H9 (cell line): Measurements from ENCODE around the gene LDB2. TPM values are rescaled to one million over a fixed set of nuclear protein-coding genes. Genes with fewer than 3 reads are reported as not detected.

Source experiments
- DNase-seq: peaks from one replicate; pipeline ENCODE4 v3.0.0-alpha.2; 2017
- H2AFZ ChIP-seq: one replicate; pipeline ENCODE4 v1.6.1; 2013; ENCODE audit warnings: mild to moderate bottlenecking, low read length, control low read depth, moderate library complexity
- H2AK5ac ChIP-seq: 2 replicates; pipeline ENCODE4 v1.6.1; 2013; ENCODE audit warnings: low read length, control low read depth, mixed read lengths; ENCODE audit not compliant: insufficient read length
- H2BK120ac ChIP-seq: one replicate; pipeline ENCODE4 v1.6.1; 2013; ENCODE audit warnings: low read depth, mild to moderate bottlenecking, low read length, control low read depth, inconsistent platforms; ENCODE audit not compliant: poor library complexity, severe bottlenecking
- H2BK12ac ChIP-seq: 2 replicates; pipeline ENCODE4 v1.6.1; 2013; ENCODE audit warnings: low read length, control low read depth, mixed read lengths, low read depth; ENCODE audit not compliant: insufficient read length
- H2BK15ac ChIP-seq: 2 replicates; pipeline ENCODE4 v1.6.1; 2013; ENCODE audit warnings: low read depth, low read length, control low read depth
- H2BK20ac ChIP-seq: one replicate; pipeline ENCODE4 v1.6.1; 2013; ENCODE audit warnings: low read depth, mild to moderate bottlenecking, low read length, control low read depth, inconsistent platforms; ENCODE audit not compliant: poor library complexity, severe bottlenecking
- H2BK5ac ChIP-seq: 2 replicates; pipeline ENCODE4 v1.6.1; 2013; ENCODE audit warnings: low read length, control low read depth, mixed read lengths; ENCODE audit not compliant: insufficient read length
- H3K14ac ChIP-seq: 2 replicates; pipeline ENCODE4 v1.6.1; 2013; ENCODE audit warnings: low read length, control low read depth; ENCODE audit not compliant: insufficient read depth
- H3K18ac ChIP-seq: 2 replicates; pipeline ENCODE4 v1.6.1; 2013; ENCODE audit warnings: low read depth, mild to moderate bottlenecking, mixed read lengths, low read length, control low read depth; ENCODE audit not compliant: insufficient read length
- H3K23ac ChIP-seq: 2 replicates; pipeline ENCODE4 v1.6.1; 2013; ENCODE audit warnings: low read length, control low read depth, mixed read lengths, low read depth; ENCODE audit not compliant: insufficient read length
- H3K23me2 ChIP-seq: 2 replicates; pipeline ENCODE4 v1.6.1; 2013; ENCODE audit warnings: low read depth, mild to moderate bottlenecking, mixed read lengths, low read length, control low read depth; ENCODE audit not compliant: insufficient read length, poor library complexity, severe bottlenecking
- H3K27ac ChIP-seq: 2 replicates; pipeline ENCODE4 v1.5.1; 2013; ENCODE audit warnings: low read length, control low read depth, mixed read lengths, low read depth; ENCODE audit not compliant: insufficient read length
- H3K27me3 ChIP-seq: 2 replicates; pipeline ENCODE4 v1.6.1; 2013; ENCODE audit warnings: low read length, control low read depth, inconsistent platforms; ENCODE audit not compliant: insufficient read depth
- H3K4ac ChIP-seq: 2 replicates; pipeline ENCODE4 v1.6.1; 2013; ENCODE audit warnings: low read depth, mild to moderate bottlenecking, control low read depth, inconsistent platforms, low read length, moderate library complexity
- H3K4me1 ChIP-seq: 2 replicates; pipeline ENCODE4 v1.6.1; 2013; ENCODE audit warnings: low read length, control low read depth, inconsistent platforms; ENCODE audit not compliant: insufficient read depth
- H3K4me2 ChIP-seq: 2 replicates; pipeline ENCODE4 v1.6.1; 2013; ENCODE audit warnings: low read length, control low read depth, mixed read lengths; ENCODE audit not compliant: insufficient read length, insufficient read depth
- H3K56ac ChIP-seq: 2 replicates; pipeline ENCODE4 v1.6.1; 2013; ENCODE audit warnings: low read depth, mild to moderate bottlenecking, mixed read lengths, low read length, control low read depth; ENCODE audit not compliant: insufficient read length
- H3K79me1 ChIP-seq: 2 replicates; pipeline ENCODE4 v1.6.1; 2013; ENCODE audit warnings: low read depth, mild to moderate bottlenecking, moderate library complexity, low read length, control low read depth, inconsistent platforms; ENCODE audit not compliant: insufficient read depth, poor library complexity, severe bottlenecking
- H3K79me2 ChIP-seq: 2 replicates; pipeline ENCODE4 v1.6.1; 2013; ENCODE audit warnings: low read length, control low read depth, inconsistent platforms; ENCODE audit not compliant: insufficient read depth
- H3K9ac ChIP-seq: 2 replicates; pipeline ENCODE4 v1.6.1; 2013; ENCODE audit warnings: low read length, control low read depth, mixed read lengths; ENCODE audit not compliant: insufficient read length; ENCODE audit errors: extremely low read depth
- H3K9me3 ChIP-seq: one replicate; pipeline ENCODE4 v1.6.1; 2013; ENCODE audit warnings: low read depth, low read length, inconsistent platforms; ENCODE audit not compliant: control insufficient read depth
- H3T11ph ChIP-seq: one replicate; pipeline ENCODE4 v1.6.1; 2013; ENCODE audit warnings: mild to moderate bottlenecking, low read length, control low read depth, inconsistent platforms
- H4K20me1 ChIP-seq: one replicate; pipeline ENCODE4 v1.6.1; 2013; ENCODE audit not compliant: control insufficient read depth, insufficient read length, insufficient read depth
- H4K5ac ChIP-seq: 2 replicates; pipeline ENCODE4 v1.6.1; 2013; ENCODE audit warnings: low read depth, mild to moderate bottlenecking, mixed read lengths, low read length, control low read depth; ENCODE audit not compliant: insufficient read length
- H4K8ac ChIP-seq: replicated peaks from 2 replicates; pipeline ENCODE4 v1.6.1; 2013; ENCODE audit warnings: low read length, control low read depth, mixed read lengths, low read depth; ENCODE audit not compliant: insufficient read length
- H4K91ac ChIP-seq: 2 replicates; pipeline ENCODE4 v1.6.1; 2013; ENCODE audit warnings: low read depth, mild to moderate bottlenecking, moderate library complexity, mixed read lengths, low read length, control low read depth; ENCODE audit not compliant: insufficient read length
- H3K27ac Mint-ChIP-seq, 3 experiments: 2 replicates in 2 of 3; 3 replicates in 1 of 3; pipeline ENCODE4 v1.8.0; 2020 to 2021; ENCODE audit warnings: mixed read lengths in 3 of 3, mild to moderate bottlenecking in 1 of 3, moderate library complexity in 1 of 3
- H3K27me3 Mint-ChIP-seq: 2 replicates; pipeline ENCODE4 v1.8.0; 2021; ENCODE audit warnings: low read depth, mild to moderate bottlenecking, moderate library complexity, mixed read lengths
- H3K36me3 Mint-ChIP-seq, 3 experiments: 2 replicates in 2 of 3; 3 replicates in 1 of 3; pipeline ENCODE4 v1.8.0; 2020 to 2021; ENCODE audit warnings: low read depth in 3 of 3, mixed read lengths in 3 of 3; ENCODE audit not compliant: insufficient read depth in 1 of 3
- H3K4me1 Mint-ChIP-seq, 2 experiments: 2 replicates each; pipeline ENCODE4 v1.8.0; 2020; ENCODE audit warnings: mixed read lengths in 2 of 2
- H3K4me3 Mint-ChIP-seq, 2 experiments: 2 replicates in 1 of 2; 3 replicates in 1 of 2; pipeline ENCODE4 v1.8.0; 2020 to 2021; ENCODE audit warnings: mild to moderate bottlenecking in 2 of 2, mixed read lengths in 2 of 2, moderate library complexity in 1 of 2
- H3K9me3 Mint-ChIP-seq, 2 experiments: 2 replicates in 1 of 2; 3 replicates in 1 of 2; pipeline ENCODE4 v1.8.0; 2020; ENCODE audit warnings: mild to moderate bottlenecking in 2 of 2, mixed read lengths in 2 of 2, moderate library complexity in 1 of 2
- CTCF ChIP-seq: fragments of 200-600 bp; sonication (generic); conservative IDR thresholded peaks from 3 replicates; pipeline ENCODE4 v1.8.0; 2021; ENCODE audit warnings: antibody characterized with exemption, mild to moderate bottlenecking
- WGBS: extraction: QIAGEN DNeasy Blood & Tissue Kit; methylation state at CpG from one replicate; pipeline ENCODE4 v1.1.7; 2013; ENCODE audit warnings: missing lambda C conversion rate, low lambda C conversion rate, mixed read lengths; ENCODE audit not compliant: insufficient read length; ENCODE audit errors: extremely low coverage; 5-methylcytosine and 5-hydroxymethylcytosine counted together
- total RNA-seq: library from RNA; stranded (reverse); gene quantifications from 2 replicates; pipeline ENCODE4 v1.2.1, GENCODE V29; 2021

The LDB2 gene
- total RNA-seq, 1 experiment from 2014 or later: 22.5 TPM

- Histone ChIP-seq H3K27me3 (no peaks in the 10 kb centered on the region), H3K56ac (no peak overlapping the region), H3K79me1 (no peaks in the 10 kb centered on the region), H2BK5ac (no peak overlapping the region), H3K4me1 (no peaks in the 10 kb centered on the region), H3K4ac (no peak overlapping the region), H2AFZ (no peak overlapping the region), H3K9ac (no peak overlapping the region), H4K8ac (no peak overlapping the region), H3K23ac (no peak overlapping the region), H3K23me2 (no peaks in the 10 kb centered on the region), H2BK120ac (no peak overlapping the region), H2BK12ac (no peak overlapping the region), H3K4me2 (no peak overlapping the region), H3K14ac (no peak overlapping the region; the same call in 1 of the 2 replicates), H3K18ac (no peak overlapping the region), H4K20me1 (no peaks in the 10 kb centered on the region), H3K79me2 (no peaks in the 10 kb centered on the region), H2AK5ac (no peak overlapping the region), H3K9me3 (no peaks in the 10 kb centered on the region), H4K91ac (no peak overlapping the region), H3T11ph (no peak overlapping the region), H2BK20ac (no peak overlapping the region), H4K5ac (no peak overlapping the region), H2BK15ac (no peak overlapping the region), H3K27ac (no peak overlapping the region)
- Mint-ChIP-seq H3K27me3 (no peaks in the 10 kb centered on the region; the same call in 1 of the 2 replicates), H3K4me1 (peaks cover under 1 to 5% of the 10 kb centered on the region in 2 experiments; a peak in 3 of 4 replicates), H3K9me3 (no peaks in the 10 kb centered on the region), H3K27ac (no peak overlapping the region), H3K36me3 (peaks cover 0 to 14% (median 10%) of the 10 kb centered on the region in 3 experiments; a peak in 4 of 7 replicates), H3K4me3 (no peak overlapping the region)
- TF ChIP-seq CTCF: no peak
- no peak for DNase-seq
- no CpG with 5 or more reads among the region's 7 CpGs for WGBS
Measured at GRCh38 chr4:16585053-16585452, 313.4 kb downstream of the LDB2 start.
